Hepatic stellate cell (primary cell): ENCODE measurements around the gene NOS1AP.
"Not testable (repeated sequence)": the region's sequence is repeated elsewhere in the genome, so short reads cannot be mapped to it uniquely, and the experiment has no call there.

ENCODE experiments used
- DNase-seq: peaks from one replicate; pipeline ENCODE4 v3.0.0; 2011; ENCODE audit warnings: low spot score

NOS1AP gene

GRCh38 chr1:162069334-162070093 lies at the start of gene NOS1AP:
Gene NOS1AP (plus strand): TSS chr1:162069691. CDS start chr1:162070178, 487 bp downstream.
- peak; percentile 64 for DNase-seq

DNA sequence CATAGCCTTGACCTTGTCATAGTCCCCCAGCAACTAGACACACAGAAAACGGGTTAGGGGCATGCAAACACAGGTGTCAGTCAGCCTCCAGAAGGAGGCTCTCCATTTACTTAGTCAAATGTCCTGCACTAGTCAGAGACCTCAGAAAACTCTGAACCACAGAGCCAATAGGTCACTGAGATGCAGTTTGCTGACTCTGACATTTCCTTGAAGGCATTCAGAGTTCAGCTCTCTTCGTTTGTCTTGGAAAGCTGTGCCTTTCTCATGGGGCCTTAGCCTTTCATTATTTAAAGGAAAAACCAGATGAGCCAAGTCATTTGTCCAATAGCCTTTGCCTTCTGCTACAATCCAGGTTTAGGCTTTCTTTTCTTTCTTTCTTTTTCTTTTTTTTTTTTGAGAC lies 49.3 kb upstream of the NOS1AP start:
- no peak for DNase-seq

DNA sequence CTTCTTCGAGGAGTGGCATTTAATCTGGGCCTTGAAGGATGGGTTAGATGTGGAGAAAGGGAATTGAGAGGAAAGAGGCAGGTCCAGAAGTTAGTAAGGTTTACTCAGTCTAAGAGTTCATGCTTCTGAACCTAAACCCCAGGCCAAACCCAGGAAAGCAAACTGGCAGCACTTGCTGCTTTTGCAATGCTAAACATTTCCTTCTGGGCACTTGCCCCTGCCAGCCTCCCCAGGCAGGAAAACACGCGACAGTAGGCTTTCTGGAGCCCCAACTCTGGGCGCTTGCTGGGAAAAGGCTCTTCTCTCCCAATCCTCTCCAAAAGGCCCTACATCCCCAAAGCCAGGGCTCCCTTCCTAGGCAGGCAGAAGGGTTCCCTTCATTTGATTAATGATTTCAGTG lies 48.4 kb upstream of the NOS1AP start:
- no peak for DNase-seq

GRCh38 chr1:162022626-162023025 lies 46.9 kb upstream of the NOS1AP start:
- DNase-seq, result no peak

DNA sequence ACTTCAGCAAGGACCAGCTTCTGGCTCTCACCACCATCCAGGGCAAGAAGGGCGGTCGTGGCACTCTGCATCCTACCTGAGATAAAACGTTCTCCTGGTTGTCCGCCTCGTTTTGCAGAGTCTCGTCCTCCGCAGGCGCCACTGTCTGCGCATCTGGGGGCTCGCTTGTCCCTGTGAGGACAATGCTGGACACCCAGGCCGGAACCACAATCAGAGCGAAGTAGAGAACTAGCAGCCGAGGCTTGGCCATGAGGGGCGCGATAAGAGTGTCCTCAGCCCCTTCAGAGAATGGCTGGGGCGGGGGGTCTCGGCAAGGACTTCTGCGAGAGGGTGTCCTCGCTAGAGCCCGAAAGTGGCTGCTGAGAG lies 46.3 kb upstream of the NOS1AP start:
- no peak for DNase-seq

DNA sequence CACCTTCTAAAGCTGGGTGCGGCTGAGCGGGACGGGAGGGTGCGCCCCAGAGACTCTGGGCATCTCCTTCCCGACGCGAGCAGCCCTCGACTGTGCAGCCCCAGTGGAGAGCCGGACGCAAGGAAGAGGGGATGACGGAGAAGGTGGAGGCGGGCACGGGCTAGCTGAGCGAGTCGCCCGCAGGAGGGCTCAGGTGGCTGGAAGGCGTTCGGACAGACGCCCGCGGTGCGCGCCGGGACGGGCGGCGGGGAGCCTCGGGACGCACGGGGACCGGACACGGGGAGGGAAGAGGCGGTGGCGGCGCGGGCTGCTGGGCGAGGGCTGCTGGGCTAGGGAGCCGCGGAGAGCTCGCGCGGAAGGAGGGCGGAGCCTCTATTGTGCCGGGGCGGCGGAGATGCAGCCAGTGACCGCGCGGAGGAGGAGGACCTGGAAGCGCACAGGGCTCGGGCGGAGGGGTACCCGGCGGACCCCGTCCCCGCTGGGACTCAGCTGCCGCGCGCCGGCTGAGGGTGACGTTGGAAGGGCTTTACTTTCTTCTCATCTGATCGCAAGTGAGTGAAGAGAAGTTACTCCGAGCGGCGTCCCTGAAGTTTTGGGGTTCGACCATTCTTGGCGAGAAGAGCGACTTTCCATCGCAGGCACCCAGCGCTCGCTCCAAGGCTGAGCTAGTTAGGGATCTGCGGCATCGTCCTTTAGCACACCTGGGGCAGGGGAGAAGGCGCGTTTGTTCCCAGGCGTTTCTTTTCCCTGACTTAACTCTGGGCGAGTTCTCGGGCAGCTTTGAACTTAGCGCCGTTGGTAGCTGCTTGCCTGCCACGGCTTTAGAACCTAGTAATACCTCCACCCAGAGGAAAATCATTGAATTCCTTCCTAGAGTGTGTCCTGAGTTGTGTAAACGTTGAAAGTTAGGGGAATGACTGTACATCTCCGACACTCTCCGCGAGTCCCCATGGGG lies 45.7 kb upstream of the NOS1AP start, which contains the start of gene OLFML2B:
OLFML2B (minus strand) TSS at position 323 of the 955 bp plus-strand sequence. CDS start 439 bp downstream, outside the sequence.
- DNase-seq, result peak; percentile 91

- no peak for DNase-seq
These were observed 44.0 kb upstream of the NOS1AP start for GRCh38 chr1:162025541-162025940.

GRCh38 chr1:162026881-162027280 lies 42.6 kb upstream of the NOS1AP start:
- DNase-seq, result no peak

DNA sequence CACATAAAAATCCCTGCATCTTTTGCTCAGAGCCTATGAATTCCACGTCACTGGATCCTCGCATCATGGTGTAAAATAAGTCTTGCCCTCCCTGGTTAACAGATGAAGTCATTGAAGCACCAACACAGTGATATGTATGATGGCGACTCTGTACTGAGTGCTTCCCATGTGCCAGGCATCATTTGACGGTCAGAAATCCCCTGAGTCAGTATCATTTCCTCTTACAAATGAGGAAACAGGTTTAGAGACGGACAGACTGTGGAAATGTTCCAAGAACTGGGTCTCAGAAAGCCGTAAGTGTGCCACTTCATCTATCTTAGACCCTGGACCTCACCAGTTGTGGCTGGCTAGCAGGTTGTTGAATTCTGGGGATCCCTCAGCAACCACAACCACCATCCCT lies 40.8 kb upstream of the NOS1AP start:
- no peak for DNase-seq

- DNase-seq, result no peak
These were observed 40.3 kb upstream of the NOS1AP start for GRCh38 chr1:162029157-162029556.

GRCh38 chr1:162030759-162031280 lies 38.7 kb upstream of the NOS1AP start:
- no peak for DNase-seq

- DNase-seq, result no peak
These were observed 36.1 kb upstream of the NOS1AP start for GRCh38 chr1:162033428-162033827.

DNA sequence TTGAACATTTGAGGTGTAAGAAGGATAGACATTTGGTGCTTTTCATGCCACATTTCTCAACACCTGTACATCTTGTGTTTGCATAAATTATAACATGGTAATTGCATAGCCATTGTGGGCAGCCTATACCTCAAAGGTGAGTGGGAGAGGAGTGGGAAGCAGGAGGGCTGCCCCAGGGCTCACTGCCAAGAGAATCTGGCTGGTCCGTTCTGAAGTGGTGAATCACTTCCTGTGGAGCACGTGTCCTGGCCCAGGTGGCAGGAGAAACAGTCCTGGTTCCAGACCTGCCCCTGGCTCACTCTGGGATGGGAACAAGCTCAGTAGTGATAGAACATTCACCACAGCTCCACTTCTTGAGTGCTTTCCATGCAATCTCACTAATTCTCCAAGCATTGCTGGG lies 34.2 kb upstream of the NOS1AP start:
- no peak for DNase-seq

DNA sequence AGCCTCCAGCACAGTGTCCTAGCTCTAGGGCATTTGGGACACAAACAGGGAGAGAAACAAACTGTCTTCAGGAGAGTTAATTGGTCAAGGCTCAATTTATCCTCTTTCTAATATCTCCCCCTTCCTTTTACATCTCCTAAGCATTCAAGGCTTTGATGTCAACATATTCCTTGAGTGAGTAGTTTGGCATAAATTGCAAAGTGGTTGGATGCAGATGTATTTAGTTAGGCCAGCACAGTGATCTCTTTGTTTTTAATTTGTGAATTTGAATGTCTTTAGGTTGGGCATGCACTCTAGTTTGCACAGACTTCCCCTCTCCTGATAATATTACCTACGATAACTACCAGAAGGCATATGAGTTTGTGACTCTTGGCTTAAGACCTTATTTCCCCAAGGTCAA lies 33.3 kb upstream of the NOS1AP start:
- no peak for DNase-seq

DNA sequence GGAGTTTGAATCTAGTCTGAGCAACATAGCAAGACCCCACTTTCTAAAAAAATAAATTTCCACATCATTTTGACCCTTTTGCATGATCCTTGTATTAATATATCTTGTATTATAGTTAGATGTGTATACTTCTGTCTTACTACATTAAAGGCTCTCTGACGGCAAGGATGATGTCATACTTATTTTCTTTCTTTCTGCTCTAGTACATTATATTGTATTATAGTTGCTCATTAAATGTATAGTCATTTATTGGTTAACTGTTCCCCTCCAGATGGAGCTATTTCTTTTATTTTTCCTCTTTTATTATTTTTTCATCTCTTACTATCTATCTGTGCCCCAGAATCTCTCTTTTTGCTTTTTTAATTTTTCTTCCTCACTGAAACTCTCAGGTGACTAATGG lies 30.9 kb upstream of the NOS1AP start:
- DNase-seq, result no peak

GRCh38 chr1:162040001-162040400 lies 29.5 kb upstream of the NOS1AP start:
- no peak for DNase-seq

DNA sequence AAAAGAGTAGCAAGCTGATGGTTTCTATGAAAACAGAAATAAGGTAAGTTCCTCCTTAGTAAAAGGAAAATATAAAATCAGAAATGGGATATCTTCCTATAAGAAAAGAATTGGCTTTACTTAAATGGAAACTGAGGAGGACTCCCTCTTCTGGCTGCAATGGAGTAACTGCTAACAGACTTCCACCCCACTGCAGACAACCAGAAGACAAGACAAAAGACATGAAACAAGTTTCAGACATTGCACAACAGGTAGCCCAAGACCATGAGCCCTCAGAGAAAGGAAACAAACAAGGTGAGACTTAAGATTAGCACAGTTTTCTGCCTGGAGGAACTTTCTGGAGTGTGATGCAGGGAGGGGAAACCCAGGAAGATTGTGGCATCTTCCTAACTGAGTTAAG lies 28.8 kb upstream of the NOS1AP start:
- DNase-seq, result no peak

- no peak for DNase-seq
These were observed 27.1 kb upstream of the NOS1AP start for GRCh38 chr1:162042361-162042760.

GRCh38 chr1:162046921-162047320 lies 22.6 kb upstream of the NOS1AP start:
- no peak for DNase-seq

DNA sequence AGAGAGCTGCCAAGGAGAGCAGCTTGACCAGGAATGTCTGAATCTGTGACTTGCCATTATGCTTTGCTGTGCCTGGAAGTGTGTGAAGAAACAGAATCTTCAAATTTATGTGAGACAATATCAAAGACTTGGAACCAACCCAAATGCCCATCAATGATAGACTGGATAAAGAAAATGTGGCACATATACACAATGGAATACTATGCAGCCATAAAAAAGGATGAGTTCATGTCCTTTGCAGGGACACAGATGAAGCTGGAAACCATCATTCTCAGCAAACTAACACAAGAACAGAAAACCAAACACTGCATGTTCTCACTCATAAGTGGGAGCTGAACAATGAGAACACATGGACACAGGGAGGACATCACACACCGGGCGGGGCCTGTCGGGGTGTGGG lies 15.5 kb upstream of the NOS1AP start:
- DNase-seq, result not testable (repeated sequence)

DNA sequence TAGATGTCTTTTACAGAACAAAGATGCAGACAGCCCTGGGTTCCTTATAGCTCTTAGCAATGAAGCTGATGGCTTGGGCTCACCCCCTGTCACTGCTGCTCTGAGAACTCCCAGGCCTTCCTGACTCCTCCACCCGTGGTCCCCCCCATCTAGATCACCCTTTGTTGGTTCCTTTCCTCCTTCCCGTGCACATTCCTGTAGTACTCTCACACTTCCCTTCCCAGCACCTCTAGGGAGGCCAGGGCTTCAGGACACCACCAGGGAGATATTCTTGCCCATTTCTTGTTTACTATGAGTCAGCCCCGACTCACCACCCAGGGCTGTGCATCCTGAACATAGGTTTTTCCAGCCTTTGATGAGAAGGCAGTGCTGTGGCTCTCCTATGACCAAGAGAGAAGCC lies 14.4 kb upstream of the NOS1AP start:
- DNase-seq, result peak; percentile 30

DNA sequence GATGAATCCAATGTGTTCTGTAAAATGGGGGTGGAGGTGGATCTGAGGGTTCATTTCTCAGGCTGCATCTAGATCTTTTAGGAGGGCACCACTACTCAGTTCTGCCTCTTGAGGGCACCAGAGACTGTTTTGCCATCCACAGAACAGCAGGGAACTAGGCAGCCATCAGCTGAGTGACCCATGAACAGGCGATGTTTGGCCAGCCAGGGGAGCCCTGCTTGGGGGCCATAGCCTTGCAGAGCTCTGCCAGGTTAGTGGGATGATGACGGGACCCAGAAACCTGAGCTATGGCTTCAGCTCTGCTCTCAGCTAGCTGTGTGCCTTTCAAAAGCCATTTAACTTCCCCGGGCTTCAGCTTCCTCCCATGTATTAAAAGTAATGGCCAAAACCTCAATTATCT lies 13.4 kb upstream of the NOS1AP start:
- peak; percentile 56 for DNase-seq

- DNase-seq, result no peak
These were observed 12.9 kb upstream of the NOS1AP start for GRCh38 chr1:162056579-162056978.
